Measurements from ENCODE around the gene CUX1. TPM values are rescaled to one million over a fixed set of nuclear protein-coding genes. Genes with fewer than 3 reads are reported as not detected.
"Not testable (repeated sequence)": the region's sequence is repeated elsewhere in the genome, so short reads cannot be mapped to it uniquely, and the experiment has no call there.

Gene CUX1
- total RNA-seq, 2 experiments from 2014 or later, result 20.2 to 20.4 TPM

DNA sequence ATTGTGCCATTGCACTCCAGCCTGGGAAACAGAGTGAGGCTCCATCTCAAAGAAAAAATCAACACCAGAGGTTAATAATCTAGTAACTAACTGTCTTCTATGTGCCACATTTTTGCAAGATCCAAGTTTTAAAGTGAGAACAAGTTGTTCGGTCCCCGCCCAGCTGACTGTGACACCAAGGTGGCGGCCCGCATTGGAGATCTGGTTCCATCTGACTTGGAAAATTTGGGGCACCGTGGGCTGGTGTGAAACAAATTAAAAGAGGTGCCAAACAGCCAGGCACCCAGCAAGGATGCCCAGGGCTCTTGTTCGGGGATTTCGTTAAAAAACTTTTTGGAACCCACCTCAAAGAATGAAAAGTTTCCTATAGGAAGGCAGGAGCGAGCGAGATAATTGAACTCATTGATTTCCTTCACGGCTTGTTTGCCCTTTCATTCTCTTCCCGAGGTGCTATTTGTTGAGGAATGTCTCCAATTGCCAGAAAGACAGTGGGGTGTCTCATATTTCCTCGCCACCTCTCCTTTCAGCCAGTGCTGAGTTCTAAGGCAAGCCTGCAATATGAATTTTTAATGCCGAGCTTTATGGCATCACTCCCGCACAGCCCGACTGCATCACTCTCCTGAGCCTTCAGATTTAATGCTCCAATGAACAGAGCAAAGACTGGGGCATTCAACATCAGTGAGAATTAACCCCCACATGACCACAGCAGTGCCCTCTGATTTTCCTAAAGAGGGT is 312.4 kb downstream of the CUX1 start:
- intact Hi-C loops (cut with micrococcal nuclease), result no loop called here
- CTCF ChIA-PET, result no interaction called here
- Mint-ChIP-seq H3K9me3 (no peaks in the 10 kb centered on the region), H3K36me3 (ENCODE audit: low read depth) (no peaks in the 10 kb centered on the region), H3K4me3 (no peak overlapping the region), H3K4me1 (ENCODE audit: low read depth) (peaks cover 2% of the 10 kb centered on the region), H3K27ac (no peak overlapping the region), H3K27me3 (no peaks in the 10 kb centered on the region)
- TF ChIP-seq, protein P1, sequence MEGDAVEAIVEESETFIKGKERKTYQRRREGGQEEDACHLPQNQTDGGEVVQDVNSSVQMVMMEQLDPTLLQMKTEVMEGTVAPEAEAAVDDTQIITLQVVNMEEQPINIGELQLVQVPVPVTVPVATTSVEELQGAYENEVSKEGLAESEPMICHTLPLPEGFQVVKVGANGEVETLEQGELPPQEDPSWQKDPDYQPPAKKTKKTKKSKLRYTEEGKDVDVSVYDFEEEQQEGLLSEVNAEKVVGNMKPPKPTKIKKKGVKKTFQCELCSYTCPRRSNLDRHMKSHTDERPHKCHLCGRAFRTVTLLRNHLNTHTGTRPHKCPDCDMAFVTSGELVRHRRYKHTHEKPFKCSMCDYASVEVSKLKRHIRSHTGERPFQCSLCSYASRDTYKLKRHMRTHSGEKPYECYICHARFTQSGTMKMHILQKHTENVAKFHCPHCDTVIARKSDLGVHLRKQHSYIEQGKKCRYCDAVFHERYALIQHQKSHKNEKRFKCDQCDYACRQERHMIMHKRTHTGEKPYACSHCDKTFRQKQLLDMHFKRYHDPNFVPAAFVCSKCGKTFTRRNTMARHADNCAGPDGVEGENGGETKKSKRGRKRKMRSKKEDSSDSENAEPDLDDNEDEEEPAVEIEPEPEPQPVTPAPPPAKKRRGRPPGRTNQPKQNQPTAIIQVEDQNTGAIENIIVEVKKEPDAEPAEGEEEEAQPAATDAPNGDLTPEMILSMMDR (IDR thresholded peaks at IDR 0.05), result no peak
- no peak for DNase-seq
- POLR2A ChIA-PET, result no interaction called here
- ATAC-seq, result no peak

DNA sequence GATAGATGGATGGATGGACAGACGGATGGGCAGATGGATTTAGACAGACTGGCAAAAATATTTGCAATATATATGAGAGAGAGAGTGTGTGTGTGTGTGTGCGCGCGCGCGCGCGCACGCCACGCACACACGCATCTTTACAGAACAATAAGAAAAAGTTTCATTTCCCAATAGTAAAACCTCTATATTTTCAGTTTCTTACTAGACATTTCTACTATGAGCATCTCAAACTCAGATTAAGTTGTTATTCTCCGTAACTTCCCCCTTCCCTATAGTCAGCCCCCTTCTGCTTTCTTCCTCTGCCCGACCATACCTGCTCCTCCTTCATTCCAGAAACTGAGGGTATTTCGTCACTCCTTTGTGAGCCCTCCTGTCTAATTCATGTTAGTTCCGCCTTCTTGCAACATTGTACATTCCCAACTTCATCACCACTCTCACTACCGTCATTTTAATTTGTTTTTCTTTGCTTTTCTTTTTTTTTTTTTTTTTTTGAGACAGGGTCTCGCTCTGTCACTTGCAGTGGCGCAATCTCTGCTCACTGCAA is 314.9 kb downstream of the CUX1 start:
- TF ChIP-seq, protein P1 (IDR thresholded peaks at IDR 0.05), result no peak
- POLR2A ChIA-PET, result no interaction called here
- CTCF ChIA-PET, result no interaction called here

DNA sequence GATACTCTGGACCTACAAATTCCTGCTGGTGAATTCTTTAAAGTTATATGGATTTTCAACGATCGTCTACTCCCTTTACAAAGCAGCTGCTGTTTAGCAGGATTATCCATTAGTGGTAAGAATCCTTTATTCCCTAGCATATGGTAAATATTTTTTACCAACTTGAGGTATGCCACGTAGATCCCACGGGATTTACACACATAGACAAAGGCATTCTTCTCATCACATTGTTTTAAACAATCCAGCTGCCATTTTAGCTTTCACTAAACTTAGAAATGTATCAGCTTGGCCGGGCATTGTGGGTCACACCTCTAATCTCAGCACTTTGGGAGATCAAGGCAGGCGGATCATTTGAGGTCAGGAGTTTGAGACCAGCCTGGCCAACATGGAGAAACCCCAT is 321.2 kb downstream of the CUX1 start:
- TF ChIP-seq, protein P1 (IDR thresholded peaks at IDR 0.05), result no peak
- Mint-ChIP-seq H3K27ac (no peak overlapping the region), H3K4me3 (no peak overlapping the region), H3K27me3 (no peaks in the 10 kb centered on the region), H3K4me1 (ENCODE audit: low read depth) (peaks cover 10% of the 10 kb centered on the region), H3K9me3 (no peaks in the 10 kb centered on the region), H3K36me3 (ENCODE audit: low read depth) (peaks cover 1% of the 10 kb centered on the region)
- no peak for DNase-seq
- intact Hi-C loops (cut with micrococcal nuclease), result no loop called here
- CTCF ChIA-PET, result no interaction called here
- POLR2A ChIA-PET, result no interaction called here
- ATAC-seq, result no peak

More for the DNA sequence above, 314.9 kb downstream of the CUX1 start:
- H3K36me3 Mint-ChIP-seq (ENCODE audit: low read depth), result peaks cover 1% of the 10 kb centered on the region
- no peak overlapping the region for H3K27ac Mint-ChIP-seq
- ATAC-seq (no peak), DNase-seq (no peak)
- no peaks in the 10 kb centered on the region for H3K27me3 Mint-ChIP-seq
- intact Hi-C loops (cut with micrococcal nuclease), result no loop called here
- H3K4me1 Mint-ChIP-seq (ENCODE audit: low read depth), result no peaks in the 10 kb centered on the region
- no peak overlapping the region for H3K4me3 Mint-ChIP-seq
- no peaks in the 10 kb centered on the region for H3K9me3 Mint-ChIP-seq

DNA sequence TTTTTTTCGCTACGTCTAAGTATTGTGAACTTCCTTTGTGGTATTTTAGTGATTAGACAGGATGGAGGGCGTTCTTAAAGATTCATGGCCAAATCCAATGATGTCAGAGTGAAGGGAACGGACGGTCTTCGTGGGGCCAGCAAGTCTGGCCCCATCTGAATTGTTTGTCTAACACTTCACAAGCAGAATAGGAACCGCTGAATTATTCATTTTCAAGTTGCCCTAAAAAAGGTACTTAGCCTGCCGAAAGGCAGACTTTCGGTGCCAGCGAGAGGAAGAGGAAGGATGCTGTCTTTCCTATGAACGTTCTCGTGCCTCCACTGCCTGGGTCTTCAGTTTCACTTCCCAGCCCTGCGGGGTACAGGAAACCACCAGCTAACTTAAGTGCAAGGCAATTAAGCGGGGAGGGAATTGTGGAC is 323.5 kb downstream of the CUX1 start:
- H3K27ac Mint-ChIP-seq, result peak overlapping the region; percentile 70
- H3K9me3 Mint-ChIP-seq, result no peaks in the 10 kb centered on the region
- POLR2A ChIA-PET, result no interaction called here
- peaks cover 3% of the 10 kb centered on the region for H3K36me3 Mint-ChIP-seq (ENCODE audit: low read depth)
- peaks cover 10% of the 10 kb centered on the region for H3K4me1 Mint-ChIP-seq (ENCODE audit: low read depth)
- TF ChIP-seq, protein P1 (IDR thresholded peaks at IDR 0.05), result no peak
- H3K27me3 Mint-ChIP-seq, result no peaks in the 10 kb centered on the region
- intact Hi-C loops (cut with micrococcal nuclease), result no loop called here
- H3K4me3 Mint-ChIP-seq, result peak overlapping the region; percentile 38
- CTCF ChIA-PET, result no interaction called here
- peak; percentile 53 for ATAC-seq
- DNase-seq, result peak; percentile 22

DNA sequence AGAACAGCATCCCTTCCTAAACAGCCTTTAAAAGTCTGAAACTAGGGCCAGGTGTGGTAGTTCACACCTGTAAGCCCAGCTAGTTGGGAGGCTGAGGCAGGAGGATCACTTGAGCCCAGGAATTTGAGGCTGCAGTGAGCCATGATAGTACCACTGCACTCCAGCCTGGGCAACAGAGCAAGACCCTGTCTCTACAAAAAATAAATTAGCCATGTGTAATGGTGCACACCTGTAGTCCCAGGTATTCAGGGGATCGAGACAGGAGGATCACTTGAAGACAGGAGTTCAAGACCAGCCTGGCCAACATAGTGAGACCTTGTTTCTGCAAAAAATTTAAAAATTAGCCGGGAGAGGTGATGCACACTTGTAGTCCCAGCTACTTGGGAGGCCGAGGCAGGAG is 325.0 kb downstream of the CUX1 start:
- H3K36me3 Mint-ChIP-seq (ENCODE audit: low read depth); ATAC-seq; POLR2A ChIA-PET; DNase-seq; H3K4me3 Mint-ChIP-seq; H3K27me3 Mint-ChIP-seq; CTCF ChIA-PET; H3K9me3 Mint-ChIP-seq; H3K27ac Mint-ChIP-seq; intact Hi-C loops (cut with micrococcal nuclease): not testable (repeated sequence)
- peaks cover 10% of the 10 kb centered on the region for H3K4me1 Mint-ChIP-seq (ENCODE audit: low read depth)

Data from activated CD8-positive, alpha-beta T cell treated with anti-CD3 and anti-CD28 coated beads for 36 hours (primary cell).